Measurements from ENCODE around the gene NKTR. TPM values are rescaled to one million over a fixed set of nuclear protein-coding genes. Genes with fewer than 3 reads are reported as not detected.

Gene NKTR
- total RNA-seq (2016; rRNA removed; fragmentation: Illumina TruSeq; extraction: Trizol): 24.9 and 59.6 TPM in 2 replicates
- 14.8 and 15.5 TPM in 2 replicates for total RNA-seq (2016; cell fraction: cytosol; rRNA removed; fragmentation: Illumina TruSeq; extraction: Trizol; ENCODE audit: low read depth)
- 23.0 and 60.3 TPM in 2 replicates for total RNA-seq (2016; cell fraction: insoluble cytoplasmic fraction; rRNA removed; fragmentation: Illumina TruSeq; extraction: Trizol)
- total RNA-seq (2016; cell fraction: membrane; rRNA removed; fragmentation: Illumina TruSeq; extraction: Trizol): 11.2 and 12.9 TPM in 2 replicates
- 180 and 195 TPM in 2 replicates for total RNA-seq (2016; cell fraction: nucleus; rRNA removed; fragmentation: Illumina TruSeq; extraction: Trizol)
- 35.0 and 41.3 TPM in 2 replicates for polyA plus RNA-seq (2011; rRNA removed)
- polyA plus RNA-seq (2011; cell fraction: cytosol; rRNA removed): 3.9 and 5.3 TPM in 2 replicates
- 102 and 127 TPM in 2 replicates for polyA plus RNA-seq (2011; cell fraction: nucleus; rRNA removed)
- 39.9 and 52.7 TPM in 2 replicates for polyA plus RNA-seq (2012)
- polyA plus RNA-seq (2016; cell fraction: cytosol; fragmentation: Illumina TruSeq; extraction: Trizol; ENCODE audit: low read depth): 0.61 and 0.64 TPM in 2 replicates
- polyA plus RNA-seq (2016; cell fraction: insoluble cytoplasmic fraction; fragmentation: Illumina TruSeq; extraction: Trizol; ENCODE audit: low read depth): 14.4 and 15.0 TPM in 2 replicates
- polyA plus RNA-seq (2016; cell fraction: membrane; fragmentation: Illumina TruSeq; extraction: Trizol; ENCODE audit: low read depth): 2.1 and 2.2 TPM in 2 replicates
- polyA plus RNA-seq (2016; cell fraction: nucleus; fragmentation: Illumina TruSeq; extraction: Trizol; ENCODE audit: insufficient read depth, low read depth): 227 and 250 TPM in 2 replicates
- 26.3 and 26.4 TPM in 2 replicates for polyA minus RNA-seq (2011; rRNA and poly(A)+ RNA removed; ENCODE audit: low replicate concordance)
- polyA minus RNA-seq (2011; cell fraction: cytosol; rRNA and poly(A)+ RNA removed): 7.3 and 10.2 TPM in 2 replicates
- polyA minus RNA-seq (2011; cell fraction: nucleus; rRNA and poly(A)+ RNA removed): 385 and 392 TPM in 2 replicates
- percentile 97 among the genes with signal in this experiment for Bru-seq, nascent RNA
- percentile 99 among the genes with signal in this experiment for BruChase-seq, experiment 1, labeled RNA remaining after a 6-hour chase
- BruChase-seq, experiment 2, labeled RNA remaining after a 2-hour chase: percentile 99 among the genes with signal in this experiment
- long read RNA-seq, experiment 1, partial matches to known transcripts: 10 of 13 reads
- long read RNA-seq, experiment 1, other reads (novel, unspliced or antisense): 3 of 13 reads
- long read RNA-seq, experiment 2, partial matches to known transcripts: 0 of 8 reads
- long read RNA-seq, experiment 2, other reads (novel, unspliced or antisense): 8 of 8 reads

- no peaks in the 10 kb centered on the region; a peak in 1 of 5 replicates for H3K27me3 ChIP-seq (ENCODE audit: control insufficient read depth in 1 of 2, insufficient read depth in 2 of 2, low read length in 2 of 2)
- FAIRE-seq (peak; percentile 85), ATAC-seq (peak; percentile 91), DNase-seq (ENCODE audit: low spot score) (peak; percentile 97)
- intact Hi-C loops (cut with micrococcal nuclease; ENCODE audit: unreplicated experiment) (loop anchor here (2.0 to 5.0 kb wide), 2 partner anchors 28 to 132 kb away; no protein-coding TSS in a partner anchor), in situ Hi-C loops (cut with HindIII; ENCODE audit: extremely low pct_ligation_motif_present, low pct_unique_long_range_greater_than_20kb) (no loop called here)
- peak within 1 kb of the TSS; percentile 78 to 85 (median 79) for H3K4me3 ChIP-seq (replicated peaks in 1 of 3; ENCODE audit: insufficient read depth in 1 of 3, low read depth in 2 of 3, low read length in 3 of 3)
- BruUV-seq (replicated peaks): no TSS peak
- no peaks in the 10 kb centered on the region for H3K9me3 ChIP-seq (ENCODE audit: low read length)
- peaks cover 32% of the 10 kb centered on the region for H3K4me1 ChIP-seq (ENCODE audit: insufficient read depth, low read length)
- peak within 1 kb of the TSS; percentile 92 for H3K9ac ChIP-seq (ENCODE audit: insufficient read depth, low read depth, low read length)
- H3K79me2 ChIP-seq (ENCODE audit: insufficient read depth, low read length): peaks cover 44% of the 10 kb centered on the region
- ChIA-PET POLR2A (interaction anchor here (0.5 to 3.6 kb wide), 24 partner anchors 8 to 470 kb away, joined by 3 to 76 read pairs (median 4); partner anchors contain the start of genes HIGD1A, SEC22C and SS18L2), CTCF (ENCODE audit: low intra/inter-chr PET ratio, low total read pairs) (no interaction called here)
- H3K36me3 ChIP-seq (replicated peaks in 1 of 2; ENCODE audit: control insufficient read depth in 1 of 2, insufficient read depth in 2 of 2, low read length in 2 of 2): no peaks in the 10 kb centered on the region
- H2AFZ ChIP-seq (ENCODE audit: low read length): peak within 1 kb of the TSS; percentile 95
- WGBS (ENCODE audit: low lambda C conversion rate): 0% methylated on average over 13 of the region's 76 CpGs
- H3K4me2 ChIP-seq (ENCODE audit: low read depth, low read length): peak within 1 kb of the TSS; percentile 84
- peak within 1 kb of the TSS; percentile 98 for H3K27ac ChIP-seq (ENCODE audit: extremely low read length, insufficient read depth, low read length)
- peaks cover 28% of the 10 kb centered on the region for H4K20me1 ChIP-seq (ENCODE audit: insufficient read depth, low read length)
- TF ChIP-seq ZNF460 (CRISPR knock-in tag; IDR thresholded peaks at IDR 0.05; ENCODE audit: borderline replicate concordance) (no peak), ZNF773 (CRISPR knock-in tag; IDR thresholded peaks at IDR 0.05; ENCODE audit: borderline replicate concordance) (no peak), ZNF776 (CRISPR knock-in tag; IDR thresholded peaks at IDR 0.05) (no peak), ZNF230 (CRISPR knock-in tag; IDR thresholded peaks at IDR 0.05) (peak; percentile 77; the same call in 1 of the 2 replicates), MED1 (CRISPR knock-in tag; IDR thresholded peaks at IDR 0.05) (0 out of 2 replicates have a peak, but pooled peaks have one; percentile 53), ZNF780A (CRISPR knock-in tag; IDR thresholded peaks at IDR 0.05) (peak; percentile 77; the same call in 1 of the 2 replicates), ATF7 (IDR thresholded peaks at IDR 0.05) (no peak), ATF7 (CRISPR knock-in tag; IDR thresholded peaks at IDR 0.05) (peak; percentile 62; the same call in 1 of the 2 replicates), ZNF337 (CRISPR knock-in tag; IDR thresholded peaks at IDR 0.05; ENCODE audit: borderline replicate concordance, low read depth) (peak; percentile 51; the same call in 1 of the 2 replicates), ZNF101 (CRISPR knock-in tag; IDR thresholded peaks at IDR 0.05; ENCODE audit: borderline replicate concordance, low read depth) (no peak), ZNF530 (CRISPR knock-in tag; IDR thresholded peaks at IDR 0.05; ENCODE audit: low read depth) (no peak), ZNF260 (CRISPR knock-in tag; IDR thresholded peaks at IDR 0.05; ENCODE audit: borderline replicate concordance, low read depth) (no peak), ZFP36 (IDR thresholded peaks at IDR 0.05; ENCODE audit: borderline replicate concordance, low read depth, low read length, partially characterized antibody) (no peak), TMF1 (CRISPR knock-in tag; IDR thresholded peaks at IDR 0.05; ENCODE audit: low read depth) (peak; percentile 79; the same call in 1 of the 2 replicates)
- TF ChIP-seq, protein P1, sequence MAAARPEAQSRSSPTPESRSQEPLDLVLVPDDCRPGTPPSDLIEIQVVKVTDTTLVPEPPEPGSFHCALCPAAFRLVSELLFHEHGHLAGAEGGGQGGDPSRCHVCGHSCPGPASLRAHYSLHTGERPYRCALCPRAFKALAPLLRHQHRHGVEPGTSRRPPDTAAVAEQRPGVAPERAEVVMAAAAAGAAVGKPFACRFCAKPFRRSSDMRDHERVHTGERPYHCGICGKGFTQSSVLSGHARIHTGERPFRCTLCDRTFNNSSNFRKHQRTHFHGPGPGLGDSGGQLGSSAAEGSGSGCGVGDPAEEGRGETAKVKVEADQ (CRISPR knock-in tag; IDR thresholded peaks at IDR 0.05; ENCODE audit: borderline replicate concordance): no peak; the same call in none of the 2 replicates
- TF ChIP-seq, protein P2, sequence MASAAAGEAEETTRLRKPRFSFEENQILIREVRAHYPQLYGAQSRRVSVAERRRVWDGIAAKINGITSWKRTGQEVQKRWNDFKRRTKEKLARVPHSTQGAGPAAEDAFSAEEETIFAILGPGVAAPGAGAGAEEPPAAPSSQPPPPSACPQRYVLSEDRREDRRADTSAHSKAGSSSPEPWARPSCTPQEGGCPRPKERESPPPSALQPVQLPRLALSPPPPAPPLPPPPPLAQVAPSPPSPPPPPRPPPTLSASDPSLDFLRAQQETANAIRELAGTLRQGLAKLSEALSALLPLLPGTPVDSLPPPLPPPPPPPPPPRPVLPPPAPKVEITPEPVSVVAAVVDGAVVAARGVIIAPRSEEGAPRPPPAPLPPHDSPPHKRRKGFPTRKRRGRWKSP (CRISPR knock-in tag; IDR thresholded peaks at IDR 0.05): peak; percentile 96
Observed at GRCh38 chr3:42600111-42600957, at the start of gene NKTR. Gene NKTR, plus strand, starts transcription at chr3:42600686. Its CDS starts 321 bp downstream, at chr3:42601007.
